ENCODE measurements around the gene C22orf31.

The C22orf31 gene

GRCh38 chr22:29014773-29015172, 46.9 kb downstream of the C22orf31 start:
- Mint-ChIP-seq H3K4me1 (ENCODE audit: low read depth) (peaks cover 6% of the 10 kb centered on the region), H3K9me3 (peaks cover 4% of the 10 kb centered on the region), H3K36me3 (ENCODE audit: low read depth) (no peaks in the 10 kb centered on the region), H3K4me3 (no peak overlapping the region), H3K27ac (no peak overlapping the region), H3K27me3 (ENCODE audit: low read depth) (peaks cover 33% of the 10 kb centered on the region)
- no peak for DNase-seq (ENCODE audit: low spot score)

DNA sequence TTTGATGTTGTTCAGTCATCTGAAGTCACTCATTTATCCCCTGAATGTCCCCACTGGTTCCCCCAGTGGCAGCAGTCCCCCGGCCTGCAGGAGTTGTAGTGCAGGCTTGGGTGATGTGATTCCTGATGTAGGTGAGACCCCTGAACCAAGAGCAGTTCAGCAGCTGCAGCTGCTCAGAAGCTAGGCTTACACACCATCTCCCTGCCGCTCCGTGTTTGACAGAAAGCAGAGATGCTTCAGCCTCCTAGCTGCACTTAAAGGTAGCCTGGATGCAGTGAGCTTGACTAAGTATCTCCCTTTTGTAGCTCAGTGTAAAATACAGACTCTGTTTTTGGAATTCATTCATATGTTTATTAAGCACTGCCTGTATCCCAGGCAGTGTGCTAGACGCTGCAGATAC, 47.3 kb downstream of the C22orf31 start:
- Mint-ChIP-seq H3K9me3 (peaks cover 4% of the 10 kb centered on the region), H3K36me3 (ENCODE audit: low read depth) (no peaks in the 10 kb centered on the region), H3K4me3 (no peak overlapping the region), H3K4me1 (ENCODE audit: low read depth) (peaks cover 6% of the 10 kb centered on the region), H3K27ac (no peak overlapping the region), H3K27me3 (ENCODE audit: low read depth) (peaks cover 28% of the 10 kb centered on the region)
- DNase-seq (ENCODE audit: low spot score): no peak

DNA sequence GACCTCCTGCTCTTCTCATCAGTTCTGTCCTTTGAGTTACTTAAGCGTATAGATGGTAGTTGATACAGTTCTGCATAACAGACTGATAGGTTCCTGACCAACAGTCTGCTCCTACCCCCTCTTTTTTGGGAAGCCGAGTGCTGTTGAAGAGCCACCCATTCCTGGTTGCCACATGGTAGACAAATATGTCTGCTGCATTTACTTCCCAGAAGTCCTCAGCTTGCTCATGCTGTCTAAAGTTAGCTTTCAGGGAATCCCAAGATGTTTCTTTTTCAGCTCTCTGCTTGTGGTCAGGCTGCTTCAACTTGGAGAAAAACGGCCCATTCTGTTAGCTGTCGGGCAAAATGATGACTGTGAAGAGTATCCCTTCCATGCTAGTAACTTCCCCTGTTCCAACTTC, 48.7 kb downstream of the C22orf31 start:
- peaks cover 6% of the 10 kb centered on the region for H3K4me1 Mint-ChIP-seq (ENCODE audit: low read depth)
- no peak for DNase-seq (ENCODE audit: low spot score)
- H3K9me3 Mint-ChIP-seq: no peaks in the 10 kb centered on the region
- no peak overlapping the region for H3K4me3 Mint-ChIP-seq
- no peak overlapping the region for H3K27ac Mint-ChIP-seq
- no peaks in the 10 kb centered on the region for H3K36me3 Mint-ChIP-seq (ENCODE audit: low read depth)
- H3K27me3 Mint-ChIP-seq (ENCODE audit: low read depth): peaks cover 26% of the 10 kb centered on the region

DNA sequence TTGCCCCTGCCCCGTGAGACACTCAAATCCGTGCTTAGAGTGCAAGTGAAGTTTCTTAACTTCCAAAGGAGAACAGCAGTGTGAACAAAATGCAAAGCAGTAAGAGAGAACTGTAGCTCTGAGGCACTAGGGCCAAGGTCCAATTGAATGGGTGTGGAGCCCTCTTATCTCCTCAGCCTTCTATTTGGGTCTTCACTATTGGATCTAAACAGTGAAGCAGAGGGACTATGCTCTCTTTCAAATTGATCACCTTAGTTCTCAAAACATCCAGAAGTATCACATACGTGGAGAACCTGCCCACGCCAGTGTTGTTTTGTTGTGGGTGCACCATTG, 49.6 kb downstream of the C22orf31 start:
- no peaks in the 10 kb centered on the region for H3K9me3 Mint-ChIP-seq
- no peak for DNase-seq (ENCODE audit: low spot score)
- no peak overlapping the region for H3K27ac Mint-ChIP-seq
- no peak overlapping the region for H3K4me3 Mint-ChIP-seq
- H3K36me3 Mint-ChIP-seq (ENCODE audit: low read depth): no peaks in the 10 kb centered on the region
- peaks cover 6% of the 10 kb centered on the region for H3K4me1 Mint-ChIP-seq (ENCODE audit: low read depth)
- H3K27me3 Mint-ChIP-seq (ENCODE audit: low read depth): peaks cover 18% of the 10 kb centered on the region

DNA sequence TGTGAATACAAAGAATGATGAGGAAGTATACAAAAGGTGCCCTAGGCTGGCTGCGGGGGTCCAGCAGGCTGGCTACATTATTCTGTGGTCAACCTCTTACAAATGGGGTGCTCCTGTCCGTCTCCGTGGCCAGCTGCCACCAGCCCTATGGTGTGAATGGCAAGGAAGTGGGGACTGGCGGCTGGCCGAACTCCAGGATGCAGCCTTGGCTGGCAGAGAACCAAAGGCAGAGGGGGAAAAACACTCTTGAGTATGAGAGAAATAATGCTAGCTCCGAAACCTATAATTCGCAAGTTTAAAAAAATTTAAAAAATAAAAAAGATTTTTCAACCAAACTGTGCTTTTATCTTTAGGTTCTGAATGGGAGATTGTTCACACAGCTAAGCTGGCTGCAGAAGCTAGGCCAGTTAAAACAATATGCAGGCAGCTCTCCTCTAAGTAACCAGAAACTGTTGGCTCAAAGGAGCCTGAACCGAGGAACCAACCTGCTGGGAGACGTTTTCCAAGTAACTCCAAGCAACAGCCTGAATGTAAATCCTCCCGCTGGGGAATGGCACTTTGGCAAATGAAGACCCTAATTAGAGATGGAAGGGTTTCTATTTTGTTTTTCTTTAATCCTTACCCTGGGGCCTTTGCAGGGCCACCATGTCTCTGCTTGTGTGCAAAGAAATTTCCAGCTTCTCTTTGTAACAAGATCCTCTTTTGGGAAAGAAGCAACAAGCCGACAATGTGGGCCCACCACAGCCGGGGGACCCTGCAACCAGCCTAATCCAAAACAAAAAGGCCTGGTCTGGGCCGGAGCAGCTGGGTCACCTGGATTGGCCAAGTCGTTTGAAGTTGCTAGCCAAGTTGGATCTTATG, 50.2 kb downstream of the C22orf31 start:
- Mint-ChIP-seq H3K9me3 (no peaks in the 10 kb centered on the region), H3K4me3 (no peak overlapping the region), H3K4me1 (ENCODE audit: low read depth) (peaks cover 6% of the 10 kb centered on the region), H3K27me3 (ENCODE audit: low read depth) (peaks cover 21% of the 10 kb centered on the region), H3K27ac (no peak overlapping the region), H3K36me3 (ENCODE audit: low read depth) (no peaks in the 10 kb centered on the region)
- no peak for DNase-seq (ENCODE audit: low spot score)

DNA sequence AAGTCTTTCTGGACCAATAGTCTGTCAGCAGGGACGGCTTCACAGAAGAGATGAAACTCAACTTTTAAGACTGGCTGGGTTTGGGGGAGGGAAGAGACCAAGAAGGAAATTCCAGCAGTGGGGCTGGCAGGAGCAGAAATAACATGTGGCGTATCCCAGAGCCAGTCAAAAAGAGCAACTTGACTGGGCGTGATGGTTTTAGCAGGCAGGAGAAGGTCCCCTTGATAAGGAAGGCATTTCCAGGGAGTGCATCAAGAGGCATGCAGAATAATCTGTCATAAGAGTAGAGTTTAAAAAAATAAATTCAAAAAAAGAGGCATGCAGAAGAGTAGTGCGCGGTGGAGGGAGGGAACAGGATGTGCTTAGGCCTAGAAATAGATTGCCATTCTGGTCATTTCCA, 52.5 kb downstream of the C22orf31 start:
- no peaks in the 10 kb centered on the region for H3K36me3 Mint-ChIP-seq (ENCODE audit: low read depth)
- H3K27me3 Mint-ChIP-seq (ENCODE audit: low read depth): peaks cover 40% of the 10 kb centered on the region
- no peak overlapping the region for H3K27ac Mint-ChIP-seq
- H3K4me3 Mint-ChIP-seq: no peak overlapping the region
- no peak for DNase-seq (ENCODE audit: low spot score)
- no peaks in the 10 kb centered on the region for H3K4me1 Mint-ChIP-seq (ENCODE audit: low read depth)
- H3K9me3 Mint-ChIP-seq: no peaks in the 10 kb centered on the region

Data from T-helper 2 cell treated with Interferon-gamma antibody and Interleukin-4, amounts not matched to agents 5 μg/mL and 100 μg/mL, for 36 hours (primary cell).